ENCODE measurements around the gene MAML3. TPM values are rescaled to one million over a fixed set of nuclear protein-coding genes. Genes with fewer than 3 reads are reported as not detected.

The MAML3 gene
- polyA plus RNA-seq, 2 donors, result 3.7 to 3.8 TPM

DNA sequence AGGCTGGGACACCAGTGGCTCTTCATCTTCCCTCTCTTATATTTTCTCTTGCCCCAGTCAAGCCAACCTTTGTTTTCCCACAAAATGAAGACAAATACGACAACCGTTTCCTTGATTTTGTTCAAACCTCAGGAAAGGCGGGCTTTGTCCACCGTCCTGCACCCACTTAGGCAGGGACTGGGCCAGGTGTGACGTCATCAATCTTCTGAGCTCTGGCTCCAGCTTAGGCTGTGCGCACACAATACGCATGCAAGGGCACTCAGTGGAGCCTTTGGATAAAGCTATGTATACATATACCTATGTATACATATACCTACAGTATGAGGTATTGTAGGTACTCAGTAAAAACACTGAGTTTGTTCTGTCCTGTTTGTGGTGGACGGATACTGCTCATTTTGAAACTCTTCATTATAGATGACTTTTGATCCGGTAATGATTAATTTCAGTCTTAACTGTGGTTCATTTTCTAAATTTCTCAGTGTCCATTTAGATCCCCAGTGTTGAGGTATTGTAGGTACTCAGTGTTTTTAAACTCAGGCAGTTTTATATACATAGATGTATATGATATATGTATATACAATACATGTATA is 293.5 kb downstream of the MAML3 start:
- Histone ChIP-seq H3K36me3 (ENCODE audit: control insufficient read depth in 2 of 2, insufficient read depth in 2 of 2, low read length in 1 of 2) (no peaks in the 10 kb centered on the region), H3K27me3 (ENCODE audit: control insufficient read depth in 1 of 2, insufficient read depth in 2 of 2, low read length in 2 of 2) (no peaks in the 10 kb centered on the region)

DNA sequence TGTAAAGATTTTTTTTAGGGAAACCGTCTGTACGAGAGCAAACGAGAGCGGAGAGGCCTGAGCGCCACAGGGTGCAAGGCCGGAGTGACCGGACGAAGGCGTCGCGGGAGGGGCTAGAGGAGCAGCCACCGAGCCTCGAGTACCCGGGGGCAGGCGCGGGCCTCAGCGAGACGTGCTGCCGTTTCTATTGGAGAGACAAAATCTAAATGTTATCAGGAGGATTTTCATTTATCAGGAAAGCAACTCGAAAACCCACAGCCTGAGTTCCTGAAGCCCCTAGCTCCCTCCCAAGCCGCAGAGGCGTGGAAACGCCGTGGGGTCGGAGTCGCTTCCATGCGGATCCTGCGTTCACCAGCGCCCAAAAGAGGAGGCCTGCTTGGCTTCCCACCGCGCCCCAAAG is 294.1 kb downstream of the MAML3 start:
- H3K4me1 ChIP-seq (ENCODE audit: control insufficient read depth in 2 of 2, insufficient read depth in 2 of 2, low read length in 1 of 2), result no peaks in the 10 kb centered on the region
- no peaks in the 10 kb centered on the region for H3K27me3 ChIP-seq (ENCODE audit: control insufficient read depth in 1 of 2, insufficient read depth in 2 of 2, low read length in 2 of 2)
- H3K27ac ChIP-seq (ENCODE audit: low read depth in 2 of 2, low read length in 1 of 2), result no peak overlapping the region
- WGBS, 2 donors, result 95% methylated on average over 31 of the region's 31 CpGs
- no peak overlapping the region for H3K4me3 ChIP-seq (ENCODE audit: low read depth in 1 of 2, low read length in 2 of 2)
- no peaks in the 10 kb centered on the region for H3K36me3 ChIP-seq (ENCODE audit: control insufficient read depth in 2 of 2, insufficient read depth in 2 of 2, low read length in 1 of 2)
- no peaks in the 10 kb centered on the region for H3K9me3 ChIP-seq (ENCODE audit: control insufficient read depth in 2 of 2, insufficient read depth in 1 of 2, low read depth in 1 of 2, low read length in 1 of 2)

More for the DNA sequence above, 293.5 kb downstream of the MAML3 start:
- Histone ChIP-seq H3K27ac (ENCODE audit: low read depth in 2 of 2, low read length in 1 of 2) (no peak overlapping the region), H3K4me1 (ENCODE audit: control insufficient read depth in 2 of 2, insufficient read depth in 2 of 2, low read length in 1 of 2) (no peaks in the 10 kb centered on the region), H3K9me3 (ENCODE audit: control insufficient read depth in 2 of 2, insufficient read depth in 1 of 2, low read depth in 1 of 2, low read length in 1 of 2) (no peaks in the 10 kb centered on the region), H3K4me3 (ENCODE audit: low read depth in 1 of 2, low read length in 2 of 2) (no peak overlapping the region)
- 89% methylated on average over 9 of the region's 9 CpGs for WGBS, 2 donors

DNA sequence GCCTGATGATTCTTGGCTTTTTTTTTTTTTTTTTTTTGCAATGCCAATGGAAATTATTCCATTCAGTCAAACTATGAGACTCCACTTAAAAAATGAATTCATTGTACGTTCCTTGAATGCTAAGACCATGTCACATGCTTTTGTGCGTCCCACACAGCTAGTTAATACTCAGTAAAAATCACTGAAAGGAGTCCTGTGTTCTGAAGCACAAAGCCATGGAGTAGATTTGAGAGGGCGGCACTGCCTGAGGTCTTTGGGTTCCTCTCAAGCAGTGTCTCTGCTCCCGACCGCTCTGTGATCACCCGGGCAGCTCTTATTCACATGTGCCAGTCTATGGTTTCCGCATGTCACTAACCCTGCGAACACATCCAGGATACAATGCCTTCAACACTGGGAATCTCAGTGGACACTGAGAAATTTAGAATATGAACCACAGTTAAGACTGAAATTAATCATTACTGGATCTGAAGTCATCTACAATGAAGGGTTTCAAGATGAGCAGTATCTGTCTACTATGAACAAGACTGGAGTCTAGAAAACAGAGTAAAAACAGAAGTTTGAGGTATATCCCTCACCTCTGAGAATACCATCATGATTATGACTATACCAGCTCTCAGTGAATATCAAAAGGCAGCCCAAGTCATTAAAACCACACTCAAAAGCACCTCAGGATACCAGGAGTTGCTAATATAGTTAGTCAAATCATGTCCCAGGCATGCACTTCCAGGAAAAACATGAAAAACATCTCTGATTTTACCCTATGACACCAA is 295.4 kb downstream of the MAML3 start:
- no peaks in the 10 kb centered on the region for H3K9me3 ChIP-seq (ENCODE audit: control insufficient read depth in 2 of 2, insufficient read depth in 1 of 2, low read depth in 1 of 2, low read length in 1 of 2)
- H3K4me1 ChIP-seq (ENCODE audit: control insufficient read depth in 2 of 2, insufficient read depth in 2 of 2, low read length in 1 of 2), result peaks cover 0 to 3% of the 10 kb centered on the region in 2 donors
- H3K27me3 ChIP-seq (ENCODE audit: control insufficient read depth in 1 of 2, insufficient read depth in 2 of 2, low read length in 2 of 2), result no peaks in the 10 kb centered on the region
- no peak overlapping the region for H3K4me3 ChIP-seq (ENCODE audit: low read depth in 1 of 2, low read length in 2 of 2)
- 81 to 92% methylated on average over 8 of the region's 8 CpGs for WGBS, 2 donors
- peaks cover 2 to 3% of the 10 kb centered on the region in 2 donors for H3K36me3 ChIP-seq (ENCODE audit: control insufficient read depth in 2 of 2, insufficient read depth in 2 of 2, low read length in 1 of 2)
- H3K27ac ChIP-seq (ENCODE audit: low read depth in 2 of 2, low read length in 1 of 2), result no peak overlapping the region

DNA sequence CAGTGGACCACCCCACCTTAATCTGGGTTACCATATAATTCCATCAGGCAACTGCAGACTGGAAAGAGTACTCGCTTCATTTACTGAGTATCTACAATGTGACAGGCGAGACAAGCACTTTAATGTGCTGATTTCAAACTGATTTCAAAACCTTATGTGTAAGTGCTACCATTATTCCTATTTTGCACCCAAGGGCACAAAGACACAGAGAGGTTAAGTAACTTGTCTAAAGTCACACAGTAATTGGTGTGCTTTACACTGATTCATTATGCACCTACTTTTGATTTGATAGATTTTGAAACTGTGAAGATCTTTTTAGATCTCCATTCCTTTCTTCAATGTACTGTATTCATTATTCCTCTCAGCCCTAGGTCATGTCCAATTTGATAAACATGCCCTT is 296.0 kb downstream of the MAML3 start:
- 62 to 67% methylated on average over 2 of the region's 2 CpGs for WGBS, 2 donors
- Histone ChIP-seq H3K4me3 (ENCODE audit: low read depth in 1 of 2, low read length in 2 of 2) (no peak overlapping the region), H3K27ac (ENCODE audit: low read depth in 2 of 2, low read length in 1 of 2) (no peak overlapping the region), H3K36me3 (ENCODE audit: control insufficient read depth in 2 of 2, insufficient read depth in 2 of 2, low read length in 1 of 2) (peaks cover 2 to 3% of the 10 kb centered on the region in 2 donors), H3K27me3 (ENCODE audit: control insufficient read depth in 1 of 2, insufficient read depth in 2 of 2, low read length in 2 of 2) (no peaks in the 10 kb centered on the region), H3K4me1 (ENCODE audit: control insufficient read depth in 2 of 2, insufficient read depth in 2 of 2, low read length in 1 of 2) (peaks cover 0 to 3% of the 10 kb centered on the region in 2 donors), H3K9me3 (ENCODE audit: control insufficient read depth in 2 of 2, insufficient read depth in 1 of 2, low read depth in 1 of 2, low read length in 1 of 2) (no peaks in the 10 kb centered on the region)

DNA sequence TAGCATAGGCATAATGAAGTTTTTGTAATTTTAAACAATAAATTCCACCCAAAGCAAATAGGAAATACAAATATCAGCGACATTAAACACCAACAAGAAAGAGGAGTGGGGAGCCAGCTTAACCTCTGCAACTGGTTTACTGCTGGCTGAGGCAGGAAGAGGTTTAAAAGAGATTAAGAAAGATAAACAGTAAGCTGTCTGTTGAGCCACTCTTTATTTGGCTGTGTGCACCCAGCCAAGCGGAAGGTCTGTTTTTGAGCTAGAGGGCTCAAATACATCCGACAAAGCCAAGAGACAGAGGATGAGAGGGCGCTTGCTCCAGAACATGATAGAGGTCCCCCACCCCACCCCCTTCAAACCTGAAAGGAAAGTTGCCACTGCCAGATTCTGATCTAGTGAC is 297.0 kb downstream of the MAML3 start:
- Histone ChIP-seq H3K27me3 (ENCODE audit: control insufficient read depth in 1 of 2, insufficient read depth in 2 of 2, low read length in 2 of 2) (no peaks in the 10 kb centered on the region), H3K9me3 (ENCODE audit: control insufficient read depth in 2 of 2, insufficient read depth in 1 of 2, low read depth in 1 of 2, low read length in 1 of 2) (no peaks in the 10 kb centered on the region), H3K36me3 (ENCODE audit: control insufficient read depth in 2 of 2, insufficient read depth in 2 of 2, low read length in 1 of 2) (peaks cover 2 to 3% of the 10 kb centered on the region in 2 donors), H3K4me1 (ENCODE audit: control insufficient read depth in 2 of 2, insufficient read depth in 2 of 2, low read length in 1 of 2) (peaks cover 0 to 3% of the 10 kb centered on the region in 2 donors), H3K4me3 (ENCODE audit: low read depth in 1 of 2, low read length in 2 of 2) (no peak overlapping the region), H3K27ac (ENCODE audit: low read depth in 2 of 2, low read length in 1 of 2) (no peak overlapping the region)
- WGBS, 2 donors, result 23 to 29% methylated on average over 4 of the region's 4 CpGs

DNA sequence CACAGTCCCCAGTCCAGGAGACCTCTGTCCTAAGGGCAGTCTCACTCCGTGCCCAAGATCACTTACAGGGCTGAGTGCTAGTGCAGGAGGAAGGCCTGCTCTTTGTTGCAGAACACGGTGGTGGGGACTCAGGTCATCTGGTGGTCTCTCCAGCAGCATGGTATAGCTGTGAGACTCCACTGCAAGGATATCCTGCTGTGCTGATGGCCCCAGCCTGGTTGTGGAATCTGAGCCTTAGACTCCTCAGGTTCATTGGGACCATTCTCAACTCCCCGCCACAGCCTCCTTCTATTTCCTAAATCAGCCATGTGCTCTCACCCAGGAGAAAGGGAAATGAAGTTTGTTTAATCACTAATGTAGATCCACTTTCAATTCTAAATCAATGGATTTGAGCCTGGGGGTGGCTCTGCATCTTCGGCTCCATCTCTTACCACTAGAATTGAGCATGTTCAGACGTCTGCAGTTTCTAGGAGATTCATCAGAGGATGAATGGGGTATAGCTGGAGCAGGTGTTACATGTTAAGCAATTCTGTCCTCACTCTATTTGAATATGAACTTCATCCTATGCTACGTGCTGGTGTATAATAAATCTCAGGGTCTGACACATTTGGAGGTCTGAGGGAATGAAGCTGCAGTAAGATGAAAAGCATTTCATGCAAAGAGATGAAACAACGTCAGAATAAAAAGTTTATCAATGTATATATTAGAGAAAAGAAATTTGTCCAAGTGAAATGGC is 299.1 kb downstream of the MAML3 start:
- H3K27ac ChIP-seq (ENCODE audit: low read depth in 2 of 2, low read length in 1 of 2), result no peak overlapping the region
- H3K36me3 ChIP-seq (ENCODE audit: control insufficient read depth in 2 of 2, insufficient read depth in 2 of 2, low read length in 1 of 2), result peaks cover 2 to 3% of the 10 kb centered on the region in 2 donors
- peaks cover 0 to 3% of the 10 kb centered on the region in 2 donors for H3K4me1 ChIP-seq (ENCODE audit: control insufficient read depth in 2 of 2, insufficient read depth in 2 of 2, low read length in 1 of 2)
- no peaks in the 10 kb centered on the region for H3K9me3 ChIP-seq (ENCODE audit: control insufficient read depth in 2 of 2, insufficient read depth in 1 of 2, low read depth in 1 of 2, low read length in 1 of 2)
- H3K27me3 ChIP-seq (ENCODE audit: control insufficient read depth in 1 of 2, insufficient read depth in 2 of 2, low read length in 2 of 2), result no peaks in the 10 kb centered on the region
- H3K4me3 ChIP-seq (ENCODE audit: low read depth in 1 of 2, low read length in 2 of 2), result no peak overlapping the region
- 91 to 93% methylated on average over 7 of the region's 7 CpGs for WGBS, 2 donors

DNA sequence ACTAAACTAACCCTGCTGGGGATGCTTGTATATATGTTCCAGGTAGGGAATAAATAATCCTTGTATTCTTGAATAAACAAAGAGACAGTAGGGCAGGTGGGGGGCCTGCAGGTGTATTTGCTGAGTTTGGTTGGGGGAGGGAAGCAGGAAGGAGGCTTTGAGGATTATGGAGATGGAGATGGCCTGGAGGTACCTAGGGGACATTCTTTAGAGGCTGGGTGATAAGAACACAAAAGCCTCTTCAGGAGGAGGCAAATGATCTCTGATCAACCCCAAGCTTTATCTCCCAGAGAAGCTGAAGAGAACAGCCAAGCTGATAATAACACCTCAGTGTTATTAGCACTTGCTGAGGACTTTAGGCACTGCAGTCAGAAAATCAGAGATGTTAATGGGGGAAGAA is 300.7 kb downstream of the MAML3 start:
- Histone ChIP-seq H3K36me3 (ENCODE audit: control insufficient read depth in 2 of 2, insufficient read depth in 2 of 2, low read length in 1 of 2) (peaks cover 2 to 3% of the 10 kb centered on the region in 2 donors), H3K9me3 (ENCODE audit: control insufficient read depth in 2 of 2, insufficient read depth in 1 of 2, low read depth in 1 of 2, low read length in 1 of 2) (no peaks in the 10 kb centered on the region), H3K4me1 (ENCODE audit: control insufficient read depth in 2 of 2, insufficient read depth in 2 of 2, low read length in 1 of 2) (peaks cover 0 to 3% of the 10 kb centered on the region in 2 donors), H3K27ac (ENCODE audit: low read depth in 2 of 2, low read length in 1 of 2) (no peak overlapping the region), H3K27me3 (ENCODE audit: control insufficient read depth in 1 of 2, insufficient read depth in 2 of 2, low read length in 2 of 2) (no peaks in the 10 kb centered on the region), H3K4me3 (ENCODE audit: low read depth in 1 of 2, low read length in 2 of 2) (no peak overlapping the region)

DNA sequence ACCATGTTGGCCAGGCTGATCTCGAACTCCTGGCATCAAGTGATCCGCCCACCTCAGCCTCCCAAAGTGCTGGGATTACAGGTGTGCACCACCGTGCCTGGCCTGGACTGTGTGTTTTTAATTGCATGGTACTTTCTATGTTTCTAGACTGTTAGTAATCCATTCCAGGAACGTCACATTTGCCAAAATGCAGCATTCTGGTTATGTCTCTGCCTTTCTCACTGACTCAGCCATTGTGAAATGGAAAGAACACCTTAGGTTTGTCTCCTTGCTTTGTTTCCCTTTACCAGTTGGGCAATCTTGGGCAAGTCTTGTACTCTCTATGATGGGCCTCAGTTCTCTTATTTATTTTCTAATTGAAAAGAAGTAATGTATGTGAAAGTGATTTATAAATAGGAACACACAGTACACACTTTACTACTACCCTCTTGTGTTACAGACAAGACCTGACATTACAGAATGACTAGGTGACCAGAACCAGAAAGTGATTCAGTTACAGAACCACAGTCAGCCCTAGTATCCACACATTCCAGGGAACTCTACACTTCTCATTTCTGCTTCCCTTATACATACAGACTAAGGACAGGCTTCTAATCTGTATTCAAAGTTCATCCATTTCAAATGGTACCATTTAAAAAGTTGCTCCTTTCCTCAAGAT is 301.2 kb downstream of the MAML3 start:
- Histone ChIP-seq H3K9me3 (ENCODE audit: control insufficient read depth in 2 of 2, insufficient read depth in 1 of 2, low read depth in 1 of 2, low read length in 1 of 2) (no peaks in the 10 kb centered on the region), H3K4me3 (ENCODE audit: low read depth in 1 of 2, low read length in 2 of 2) (no peak overlapping the region), H3K4me1 (ENCODE audit: control insufficient read depth in 2 of 2, insufficient read depth in 2 of 2, low read length in 1 of 2) (peaks cover 0 to 3% of the 10 kb centered on the region in 2 donors), H3K27me3 (ENCODE audit: control insufficient read depth in 1 of 2, insufficient read depth in 2 of 2, low read length in 2 of 2) (no peaks in the 10 kb centered on the region), H3K27ac (ENCODE audit: low read depth in 2 of 2, low read length in 1 of 2) (no peak overlapping the region), H3K36me3 (ENCODE audit: control insufficient read depth in 2 of 2, insufficient read depth in 2 of 2, low read length in 1 of 2) (peaks cover 2 to 3% of the 10 kb centered on the region in 2 donors)
- 84 to 86% methylated on average over 4 of the region's 4 CpGs for WGBS, 2 donors

DNA sequence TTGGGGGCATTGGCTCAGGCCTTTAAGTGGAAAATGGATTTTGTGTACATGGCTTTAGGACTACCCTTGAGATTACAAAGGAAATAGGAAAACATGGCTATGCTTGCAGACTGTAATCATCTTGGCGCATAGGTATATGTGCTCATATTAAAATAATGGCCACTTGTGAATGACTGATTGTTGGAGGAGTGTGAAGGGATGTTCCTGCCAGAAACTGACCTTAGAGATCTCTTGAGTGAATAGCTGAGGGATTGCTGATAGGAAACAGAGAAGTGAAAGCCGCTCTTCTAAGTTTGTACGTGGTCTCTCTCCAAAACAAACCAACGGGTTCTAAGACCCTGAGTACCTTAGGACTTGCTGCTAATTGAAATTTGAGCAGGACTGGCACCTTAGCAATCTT is 302.3 kb downstream of the MAML3 start:
- 90 to 92% methylated on average over 4 of the region's 4 CpGs for WGBS, 2 donors
- Histone ChIP-seq H3K9me3 (ENCODE audit: control insufficient read depth in 2 of 2, insufficient read depth in 1 of 2, low read depth in 1 of 2, low read length in 1 of 2) (no peaks in the 10 kb centered on the region), H3K4me3 (ENCODE audit: low read depth in 1 of 2, low read length in 2 of 2) (no peak overlapping the region), H3K27me3 (ENCODE audit: control insufficient read depth in 1 of 2, insufficient read depth in 2 of 2, low read length in 2 of 2) (no peaks in the 10 kb centered on the region), H3K4me1 (ENCODE audit: control insufficient read depth in 2 of 2, insufficient read depth in 2 of 2, low read length in 1 of 2) (peaks cover 0 to 3% of the 10 kb centered on the region in 2 donors), H3K36me3 (ENCODE audit: control insufficient read depth in 2 of 2, insufficient read depth in 2 of 2, low read length in 1 of 2) (peaks cover 2 to 3% of the 10 kb centered on the region in 2 donors), H3K27ac (ENCODE audit: low read depth in 2 of 2, low read length in 1 of 2) (no peak overlapping the region)
